ENCODE data around the gene CDC25C.

The CDC25C gene

GRCh38 chr5:138352722-138353559 lies 21.3 kb upstream of the CDC25C start:
- peak; percentile 85 for DNase-seq (ENCODE audit: low spot score)
- H3K4me3 ChIP-seq = peak overlapping the region; percentile 98
- TF ChIP-seq, protein P1, sequence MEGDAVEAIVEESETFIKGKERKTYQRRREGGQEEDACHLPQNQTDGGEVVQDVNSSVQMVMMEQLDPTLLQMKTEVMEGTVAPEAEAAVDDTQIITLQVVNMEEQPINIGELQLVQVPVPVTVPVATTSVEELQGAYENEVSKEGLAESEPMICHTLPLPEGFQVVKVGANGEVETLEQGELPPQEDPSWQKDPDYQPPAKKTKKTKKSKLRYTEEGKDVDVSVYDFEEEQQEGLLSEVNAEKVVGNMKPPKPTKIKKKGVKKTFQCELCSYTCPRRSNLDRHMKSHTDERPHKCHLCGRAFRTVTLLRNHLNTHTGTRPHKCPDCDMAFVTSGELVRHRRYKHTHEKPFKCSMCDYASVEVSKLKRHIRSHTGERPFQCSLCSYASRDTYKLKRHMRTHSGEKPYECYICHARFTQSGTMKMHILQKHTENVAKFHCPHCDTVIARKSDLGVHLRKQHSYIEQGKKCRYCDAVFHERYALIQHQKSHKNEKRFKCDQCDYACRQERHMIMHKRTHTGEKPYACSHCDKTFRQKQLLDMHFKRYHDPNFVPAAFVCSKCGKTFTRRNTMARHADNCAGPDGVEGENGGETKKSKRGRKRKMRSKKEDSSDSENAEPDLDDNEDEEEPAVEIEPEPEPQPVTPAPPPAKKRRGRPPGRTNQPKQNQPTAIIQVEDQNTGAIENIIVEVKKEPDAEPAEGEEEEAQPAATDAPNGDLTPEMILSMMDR (IDR thresholded peaks at IDR 0.05) = peak; percentile 35
- H3K27ac ChIP-seq = peak overlapping the region; percentile 94 to 99

DNA sequence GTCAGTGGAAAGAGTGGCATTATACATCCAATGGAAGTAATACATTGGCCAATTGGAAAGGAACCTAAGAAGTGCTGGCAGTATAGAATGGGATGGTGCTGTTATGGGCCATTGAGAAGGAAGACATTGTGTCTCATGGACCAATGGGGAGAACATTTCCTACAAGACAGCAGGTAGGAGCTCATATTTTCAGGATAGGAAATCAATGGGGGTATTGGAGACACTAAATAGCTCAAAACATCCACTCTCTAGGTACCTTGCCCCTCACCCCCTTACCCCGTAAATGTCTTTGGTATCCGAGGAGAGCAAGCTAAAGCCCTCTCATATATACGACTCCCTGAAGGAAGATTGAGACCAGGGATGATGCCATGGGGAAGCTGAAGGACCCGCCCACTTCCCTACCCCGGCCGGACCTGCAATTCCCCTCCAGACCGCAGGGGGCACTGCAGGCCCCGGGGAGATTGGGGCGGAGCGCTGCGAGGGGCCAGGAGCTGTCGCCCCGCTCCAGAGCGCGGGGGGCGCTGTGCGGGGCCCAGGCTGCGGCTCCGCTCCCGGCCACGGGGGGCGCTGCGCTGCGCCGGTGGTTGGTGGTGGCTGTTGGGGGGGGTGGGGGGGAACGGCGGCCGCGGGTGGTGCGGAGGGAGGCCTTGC lies 20.6 kb upstream of the CDC25C start, which contains the start of gene KDM3B:
TSS of gene KDM3B (plus strand) at position 615 of the 651 bp plus-strand sequence. CDS start 111 bp downstream, outside the sequence.
- peak; percentile 93 for DNase-seq (ENCODE audit: low spot score)
- TF ChIP-seq, protein P1 (IDR thresholded peaks at IDR 0.05) = peak; percentile 97
- peak within 1 kb of the TSS; percentile 98 for H3K4me3 ChIP-seq
- H3K27ac ChIP-seq = peak within 1 kb of the TSS; percentile 94 to 99

DNA sequence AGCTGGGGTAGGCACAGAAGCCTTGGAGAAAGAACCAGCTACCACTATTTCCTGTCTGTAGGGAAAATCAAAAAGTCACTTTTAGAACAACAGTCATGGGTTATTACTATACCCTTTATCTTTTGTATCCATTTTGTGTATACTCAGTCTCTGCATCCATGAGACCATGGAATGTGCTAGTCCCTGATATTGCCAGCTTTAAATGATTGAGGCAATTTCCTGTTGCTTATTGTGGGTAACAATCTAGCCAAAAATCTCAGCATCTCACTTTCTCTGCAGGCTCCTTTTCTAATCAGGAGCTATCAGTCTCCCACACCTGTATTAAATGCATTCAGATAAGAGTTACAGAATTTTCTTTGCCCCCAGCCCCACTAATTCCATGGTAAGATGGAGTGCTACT lies 19.9 kb upstream of the CDC25C start:
- Histone ChIP-seq H3K27ac (peak overlapping the region; percentile 32 to 94), H3K4me3 (no peak overlapping the region)
- no peak for DNase-seq (ENCODE audit: low spot score)
- TF ChIP-seq, protein P1 (IDR thresholded peaks at IDR 0.05) = no peak

GRCh38 chr5:138351056-138351455 lies 19.5 kb upstream of the CDC25C start:
- H3K27ac ChIP-seq = peak overlapping the region; percentile 27 to 32
- TF ChIP-seq, protein P1 (IDR thresholded peaks at IDR 0.05) = no peak
- H3K4me3 ChIP-seq = no peak overlapping the region
- DNase-seq (ENCODE audit: low spot score) = no peak

- no peak overlapping the region for H3K4me3 ChIP-seq
- H3K27ac ChIP-seq = peak overlapping the region; percentile 27 to 55
- no peak for DNase-seq (ENCODE audit: low spot score)
- TF ChIP-seq, protein P1 (IDR thresholded peaks at IDR 0.05) = no peak
Measured at GRCh38 chr5:138350563-138350890, 18.9 kb upstream of the CDC25C start.

GRCh38 chr5:138349852-138350562 lies 18.4 kb upstream of the CDC25C start:
- Histone ChIP-seq H3K4me3 (no peak overlapping the region), H3K27ac (peak overlapping the region; percentile 27 to 55)
- TF ChIP-seq, protein P1 (IDR thresholded peaks at IDR 0.05) = no peak
- no peak for DNase-seq (ENCODE audit: low spot score)

All from coronary artery (tissue), 2 donors.